Uterus (tissue), 4 donors: ENCODE measurements around the gene DNMT1. TPM values are rescaled to one million over a fixed set of nuclear protein-coding genes. Genes with fewer than 3 reads are reported as not detected.
A peak's percentile ranks its signal among the peaks of the same experiment; 100 is the strongest.
"Not testable (repeated sequence)": the region's sequence is repeated elsewhere in the genome, so short reads cannot be mapped to it uniquely, and the experiment has no call there.

ENCODE experiments used
- DNase-seq, 2 donors: peaks; one replicate each; pipeline ENCODE4 v3.0.0-alpha.2; 2019 to 2020
- H3K27ac ChIP-seq, 2 donors: fragments of 200-600 bp; sonication (generic); 1 replicate in 1 of 2; 2 replicates in 1 of 2; pipeline ENCODE4 v1.5.1; 2016 to 2018
- H3K27me3 ChIP-seq, 2 donors: fragments of 200-600 bp; sonication (generic); one replicate each; pipeline ENCODE4 v1.5.1; 2018 to 2019; ENCODE audit warnings: control low read depth in 1 of 2
- H3K36me3 ChIP-seq, 2 donors: fragments of 200-600 bp; sonication (generic); one replicate each; pipeline ENCODE4 v1.5.1; 2019; ENCODE audit warnings: control low read depth in 1 of 2
- H3K4me1 ChIP-seq, 2 donors: fragments of 200-600 bp; sonication (generic); one replicate each; pipeline ENCODE4 v1.5.1; 2018 to 2019; ENCODE audit warnings: control low read depth in 1 of 2
- H3K4me3 ChIP-seq, 2 donors: fragments of 200-600 bp; sonication (generic); 1 replicate in 1 of 2; 2 replicates in 1 of 2; pipeline ENCODE4 v1.5.1; 2018 to 2019; ENCODE audit warnings: mild to moderate bottlenecking in 1 of 2
- H3K9me3 ChIP-seq, 2 donors: fragments of 200-600 bp; sonication (generic); one replicate each; pipeline ENCODE4 v1.5.1; 2019; ENCODE audit warnings: control low read depth in 1 of 2
- CTCF ChIP-seq, 4 experiments: fragments of 200-600 bp in 2 of 4; fragments of 450-650 bp in 2 of 4; sonication (generic) in 2 of 4; IDR thresholded peaks; one replicate each; pipeline ENCODE4 v1.5.1; 2016 to 2019; ENCODE audit warnings: antibody characterized with exemption in 4 of 4, mild to moderate bottlenecking in 2 of 4, moderate library complexity in 1 of 4
- POLR2A ChIP-seq, 2 donors: fragments of 450-650 bp; IDR thresholded peaks; one replicate each; pipeline ENCODE4 v1.6.1; 2016; ENCODE audit warnings: antibody characterized with exemption in 2 of 2, mild to moderate bottlenecking in 1 of 2, moderate library complexity in 1 of 2
- intact Hi-C: fragments of 100-400 bp; cut with DNase I; formaldehyde crosslinking; loops from one replicate; pipeline ENCODE4 v1.15.1; 2023; ENCODE audit warnings: low total_unique reads
- total RNA-seq, 4 donors: library from RNA; depleted of rRNA in 3 of 4; stranded (reverse); fragments of >200 nt in 3 of 4; gene quantifications; one replicate each; pipeline versions ENCODE4 v1.1.0 to v1.2.4, GENCODE V29; 2014 to 2023
- donor health status: DM: yes; HTN: yes; CAD: no.

The DNMT1 gene
- 100 to 1,000 TPM in 1 of 4 donors, 10 to 100 TPM in 3; 37.6 to 134 (median 67.9) TPM for total RNA-seq

- DNase-seq = peak; percentile 95
- Histone ChIP-seq H3K27ac (peak within 1 kb of the TSS; percentile 85 to 89), H3K4me3 (peak within 1 kb of the TSS; percentile 77 to 78), H3K9me3 (no peaks in the 10 kb centered on the region), H3K4me1 (peaks cover 0 to 14% of the 10 kb centered on the region in 2 donors), H3K27me3 (no peaks in the 10 kb centered on the region), H3K36me3 (no peaks in the 10 kb centered on the region)
- TF ChIP-seq POLR2A (IDR thresholded peaks at IDR 0.05) (peak; percentile 53 to 88), CTCF (IDR thresholded peaks at IDR 0.05) (no peak)
- intact Hi-C loops = no loop called here
Measured at GRCh38 chr19:10194500-10195198, at the start of gene DNMT1. TSS of gene DNMT1 (minus strand) at chr19:10194953. CDS start at chr19:10194899, 54 bp downstream.

- TF ChIP-seq CTCF (IDR thresholded peaks at IDR 0.05) = no peak
- no peak for TF ChIP-seq POLR2A (IDR thresholded peaks at IDR 0.05)
- no peak overlapping the region for H3K27ac ChIP-seq
- no peak for DNase-seq
- no peaks in the 10 kb centered on the region for H3K27me3 ChIP-seq
- no peaks in the 10 kb centered on the region for H3K9me3 ChIP-seq
- no peaks in the 10 kb centered on the region for H3K4me1 ChIP-seq
- intact Hi-C loops = no loop called here
- no peak overlapping the region for H3K4me3 ChIP-seq
- no peaks in the 10 kb centered on the region for H3K36me3 ChIP-seq
Measured at GRCh38 chr19:10243606-10244005, 48.9 kb upstream of the DNMT1 start.

- H3K27me3 ChIP-seq, DNase-seq, intact Hi-C loops, H3K4me1 ChIP-seq, H3K9me3 ChIP-seq, H3K4me3 ChIP-seq, H3K36me3 ChIP-seq, H3K27ac ChIP-seq: not testable (repeated sequence)
Measured at GRCh38 chr19:10241826-10242449, 47.2 kb upstream of the DNMT1 start.

DNA sequence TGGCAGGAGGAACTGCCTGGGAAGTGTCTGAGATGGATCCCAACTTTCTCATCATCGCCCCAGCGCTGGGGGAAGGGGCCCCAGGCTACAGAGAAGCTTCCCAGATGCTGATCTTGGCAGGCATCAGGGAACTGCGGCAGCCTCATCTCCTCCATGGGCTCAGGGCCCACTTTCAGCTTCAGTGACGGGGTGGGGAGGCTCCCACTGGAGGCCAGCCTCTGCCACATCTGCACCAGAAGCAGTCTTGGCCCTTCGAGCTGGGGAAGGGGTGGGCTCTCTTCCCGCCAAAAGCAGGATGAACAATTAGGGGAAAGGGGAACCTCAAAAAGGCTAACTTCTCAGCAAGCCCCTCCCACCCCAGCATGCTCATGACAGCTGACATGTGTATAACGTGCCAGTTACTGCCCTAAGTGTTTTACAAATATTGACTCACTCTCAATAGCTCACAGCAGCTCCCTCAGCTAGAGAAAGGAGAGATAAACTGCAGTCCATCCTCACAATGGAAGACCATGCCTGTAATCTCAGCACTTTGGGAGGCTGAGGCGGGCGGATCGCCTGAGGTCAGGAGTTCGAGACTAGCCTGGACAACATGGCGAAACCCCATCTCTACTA is 43.5 kb upstream of the DNMT1 start:
- H3K4me1 ChIP-seq = no peaks in the 10 kb centered on the region
- no peak for TF ChIP-seq CTCF (IDR thresholded peaks at IDR 0.05)
- TF ChIP-seq POLR2A (IDR thresholded peaks at IDR 0.05) = no peak
- H3K27ac ChIP-seq = peak overlapping the region in 1 of 2 donors; percentile 73
- DNase-seq = peak; percentile 58 to 85
- no peak overlapping the region for H3K4me3 ChIP-seq
- intact Hi-C loops = no loop called here
- H3K9me3 ChIP-seq = no peaks in the 10 kb centered on the region
- no peaks in the 10 kb centered on the region for H3K27me3 ChIP-seq
- no peaks in the 10 kb centered on the region for H3K36me3 ChIP-seq

- no peaks in the 10 kb centered on the region for H3K27me3 ChIP-seq
- no peaks in the 10 kb centered on the region for H3K9me3 ChIP-seq
- no peak for TF ChIP-seq POLR2A (IDR thresholded peaks at IDR 0.05)
- peak overlapping the region in 1 of 2 donors; percentile 73 for H3K27ac ChIP-seq
- H3K36me3 ChIP-seq = no peaks in the 10 kb centered on the region
- H3K4me3 ChIP-seq = no peak overlapping the region
- intact Hi-C loops = no loop called here
- no peak for DNase-seq
- no peaks in the 10 kb centered on the region for H3K4me1 ChIP-seq
Measured at GRCh38 chr19:10237702-10238101, 42.9 kb upstream of the DNMT1 start.

GRCh38 chr19:10235409-10235808 is 40.7 kb upstream of the DNMT1 start:
- DNase-seq, H3K36me3 ChIP-seq, H3K27me3 ChIP-seq, H3K4me1 ChIP-seq, intact Hi-C loops, H3K9me3 ChIP-seq, H3K4me3 ChIP-seq: not testable (repeated sequence)
- peak overlapping the region; percentile 60 to 73 for H3K27ac ChIP-seq
